HG03095 (cell line): ENCODE data around the gene MCF2L.
"Not testable (repeated sequence)": the region's sequence is repeated elsewhere in the genome, so short reads cannot be mapped to it uniquely, and the experiment has no call there.

Experiments used
- ATAC-seq: cut with Tn5 transposase; IDR thresholded peaks from one replicate; pipeline ENCODE4 v1.9.1; 2021; ENCODE audit warnings: moderate library complexity; ENCODE audit not compliant: unreplicated experiment

Gene MCF2L

GRCh38 chr13:113090806-113091205 is 121.8 kb downstream of the MCF2L start:
- no peak for ATAC-seq

- no peak for ATAC-seq
These were observed 122.3 kb downstream of the MCF2L start for GRCh38 chr13:113091211-113091771.

GRCh38 chr13:113091891-113092775 is 123.1 kb downstream of the MCF2L start:
- no peak for ATAC-seq

GRCh38 chr13:113092776-113093579 is 124.0 kb downstream of the MCF2L start:
- ATAC-seq, result no peak

GRCh38 chr13:113093580-113094409 is 124.8 kb downstream of the MCF2L start:
- no peak for ATAC-seq

- no peak for ATAC-seq
These were observed 125.4 kb downstream of the MCF2L start for GRCh38 chr13:113094410-113094800.

- no peak for ATAC-seq
These were observed 126.4 kb downstream of the MCF2L start for GRCh38 chr13:113095146-113096051.

- no peak for ATAC-seq
These were observed 127.2 kb downstream of the MCF2L start for GRCh38 chr13:113096052-113096744.

- ATAC-seq, result no peak
These were observed 127.8 kb downstream of the MCF2L start for GRCh38 chr13:113096745-113097305.

GRCh38 chr13:113097651-113098050 is 128.6 kb downstream of the MCF2L start:
- no peak for ATAC-seq

- ATAC-seq, result no peak
These were observed 129.2 kb downstream of the MCF2L start for GRCh38 chr13:113098162-113098732.

- ATAC-seq, result no peak
These were observed 130.1 kb downstream of the MCF2L start for GRCh38 chr13:113099142-113099541.

- not testable (repeated sequence) for ATAC-seq
These were observed 133.3 kb downstream of the MCF2L start for GRCh38 chr13:113102302-113102701.

GRCh38 chr13:113102727-113103126 is 133.7 kb downstream of the MCF2L start:
- no peak for ATAC-seq

GRCh38 chr13:113103646-113104045 is 134.6 kb downstream of the MCF2L start:
- no peak for ATAC-seq

GRCh38 chr13:113105032-113105920 is 136.3 kb downstream of the MCF2L start, which contains the start of gene F7:
Gene F7 (plus strand): TSS chr13:113105791. CDS start chr13:113105842, 51 bp downstream.
- ATAC-seq, result no peak

- no peak for ATAC-seq
These were observed 137.0 kb downstream of the MCF2L start for GRCh38 chr13:113105921-113106452.
